Measurements from ENCODE around the gene PANK2. TPM values are rescaled to one million over a fixed set of nuclear protein-coding genes. Genes with fewer than 3 reads are reported as not detected.

Gene PANK2
- total RNA-seq, 1 experiment from 2014 or later = 62.7 TPM

DNA sequence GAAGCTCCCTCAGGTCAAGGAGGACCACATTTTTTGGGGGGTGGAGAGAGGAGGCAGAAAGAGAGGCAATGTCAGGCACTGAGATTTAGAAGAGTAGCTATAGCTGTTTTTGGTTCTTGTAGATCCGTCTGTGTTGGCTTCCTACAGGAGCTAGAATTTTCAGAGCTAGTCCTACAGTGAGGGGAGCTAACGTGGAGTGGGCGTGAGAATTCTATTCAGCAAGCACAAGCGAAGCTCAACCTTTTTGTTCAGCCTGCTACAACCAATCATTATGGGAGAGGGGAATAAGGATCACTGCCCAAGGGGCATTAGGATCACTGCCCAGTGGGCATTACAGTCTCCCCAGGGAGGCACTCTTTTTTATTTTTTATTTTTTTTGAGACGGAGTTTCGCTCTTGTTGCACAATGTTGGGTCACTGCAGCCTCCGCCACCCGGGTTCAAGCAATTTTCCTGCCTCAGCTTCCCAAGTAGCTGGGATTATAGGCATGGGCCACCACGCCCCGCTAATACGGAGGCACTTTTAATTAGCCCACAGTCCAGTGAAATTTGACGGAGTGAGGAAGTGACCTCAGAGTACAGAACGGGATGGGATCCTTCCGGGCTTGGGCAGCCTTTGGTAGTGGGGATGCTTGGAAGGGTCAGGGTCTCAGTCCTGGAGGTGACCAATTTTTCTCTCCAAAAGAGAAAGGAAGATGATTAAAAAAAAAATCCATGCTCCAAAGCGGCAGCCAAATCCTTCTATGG is 1.1 kb upstream of the PANK2 start (continued):
- TF ChIP-seq, protein P1, sequence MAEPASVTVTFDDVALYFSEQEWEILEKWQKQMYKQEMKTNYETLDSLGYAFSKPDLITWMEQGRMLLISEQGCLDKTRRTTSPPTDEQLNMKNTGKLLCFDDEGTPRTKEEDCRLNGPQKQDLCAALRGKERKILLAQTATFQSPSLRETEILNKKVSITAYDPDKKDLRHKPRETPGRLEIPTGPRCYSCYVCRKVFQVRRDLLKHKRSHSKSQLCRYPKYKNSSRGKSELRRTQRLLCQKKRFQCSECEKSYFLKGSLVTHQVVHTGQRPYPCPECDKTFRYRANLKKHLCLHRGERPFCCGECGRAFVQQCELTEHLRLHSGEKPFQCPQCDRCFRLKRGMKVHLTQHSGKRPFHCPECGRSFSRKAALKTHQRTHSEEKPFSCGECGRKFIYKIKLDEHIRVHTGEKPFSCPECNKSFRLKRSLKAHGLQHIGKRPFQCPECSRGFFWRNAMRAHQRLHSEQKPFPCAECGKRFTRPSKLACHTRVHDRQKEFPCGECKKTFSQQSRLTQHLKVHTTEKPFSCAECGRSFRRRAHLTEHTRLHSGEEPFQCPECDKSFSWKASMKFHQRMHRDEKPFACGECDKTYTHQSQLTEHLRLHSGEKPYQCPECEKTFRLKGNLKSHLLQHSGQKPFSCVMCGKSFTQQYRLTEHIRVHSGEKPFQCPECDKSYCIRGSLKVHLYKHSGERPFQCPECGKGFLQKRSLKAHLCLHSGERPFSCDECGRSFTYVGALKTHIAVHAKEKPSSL (CRISPR knock-in tag; conservative IDR thresholded peaks at IDR 0.05) = no peak

DNA sequence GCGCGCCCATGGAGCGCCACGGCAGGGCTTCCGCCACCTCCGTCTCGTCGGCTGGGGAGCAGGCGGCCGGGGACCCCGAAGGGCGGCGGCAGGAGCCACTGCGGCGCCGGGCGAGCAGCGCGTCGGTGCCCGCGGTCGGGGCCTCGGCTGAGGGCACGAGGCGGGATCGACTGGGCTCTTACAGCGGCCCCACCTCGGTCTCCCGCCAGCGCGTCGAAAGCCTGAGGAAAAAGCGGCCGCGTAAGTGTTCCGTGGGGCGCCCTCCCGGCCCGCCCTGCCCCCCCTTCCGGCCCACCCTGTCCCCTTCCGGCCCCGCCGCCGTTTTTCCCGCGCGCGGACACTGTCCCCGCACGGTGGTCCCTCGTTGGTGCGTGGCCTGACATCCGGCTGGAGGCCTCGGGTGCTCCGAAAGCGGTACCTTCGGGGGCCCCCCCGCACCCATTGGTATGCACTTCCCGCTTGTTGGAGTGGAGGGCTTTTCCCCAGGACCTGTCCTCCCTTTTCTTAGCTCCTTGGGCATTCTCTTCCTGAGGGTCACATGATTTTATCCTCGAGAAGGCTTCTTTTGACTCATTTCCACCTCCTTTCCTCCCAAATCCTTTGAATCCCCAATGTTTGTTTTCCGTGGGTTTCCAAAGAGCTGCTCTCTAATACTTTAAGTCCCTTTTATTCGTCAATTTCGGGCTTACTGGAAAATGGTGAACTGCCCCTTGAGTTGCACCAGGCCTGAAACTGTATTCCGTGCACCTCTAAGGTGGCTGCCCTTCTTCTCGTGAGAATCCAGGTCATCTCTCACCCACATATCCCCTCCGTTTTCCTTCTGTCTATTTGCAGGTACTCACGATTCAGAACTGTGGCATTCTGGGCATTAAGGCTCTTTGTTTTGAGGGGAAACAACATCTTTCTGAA is 556 bp downstream of the PANK2 start:
- no peaks in the 10 kb centered on the region for H3K27me3 Mint-ChIP-seq (ENCODE audit: low read depth)
- peaks cover 30% of the 10 kb centered on the region for H3K36me3 Mint-ChIP-seq
- peak; percentile 26 for DNase-seq (ENCODE audit: low spot score)
- no peaks in the 10 kb centered on the region for H3K9me3 Mint-ChIP-seq
- H3K27ac Mint-ChIP-seq = peak overlapping the region; percentile 97
- H3K4me3 Mint-ChIP-seq = peak overlapping the region; percentile 96
- ChIA-PET POLR2A (interaction anchor here (0.5 to 0.6 kb wide), 2 partner anchors 9 to 1861 kb away, joined by 3 to 4 read pairs; no protein-coding TSS in a partner anchor), CTCF (interaction anchor here (0.8 to 2.0 kb wide), 5 partner anchors 69 to 195 kb away, joined by 3 to 4 read pairs (median 4); partner anchors contain the start of gene AP5S1)
- peaks cover 47% of the 10 kb centered on the region for H3K4me1 Mint-ChIP-seq
- no peak for ATAC-seq
- TF ChIP-seq NFATC4 (CRISPR knock-in tag; IDR thresholded peaks at IDR 0.05) (no peak), MYBL2 (CRISPR knock-in tag; IDR thresholded peaks at IDR 0.05) (peak; percentile 5; the same call in 1 of the 2 replicates), CREM (CRISPR knock-in tag; IDR thresholded peaks at IDR 0.05) (no peak), FOXP1 (CRISPR knock-in tag; IDR thresholded peaks at IDR 0.05; ENCODE audit: borderline replicate concordance) (0 out of 2 replicates have a peak, but pooled peaks have one; percentile 68), ZNF138 (CRISPR knock-in tag; conservative IDR thresholded peaks at IDR 0.05) (no peak), GABPB1 (CRISPR knock-in tag; IDR thresholded peaks at IDR 0.05) (no peak), ZNF219 (CRISPR knock-in tag; IDR thresholded peaks at IDR 0.05; ENCODE audit: borderline replicate concordance) (no peak), JAZF1 (CRISPR knock-in tag; IDR thresholded peaks at IDR 0.05) (no peak), SOX15 (CRISPR knock-in tag; IDR thresholded peaks at IDR 0.05) (no peak), SP1 (CRISPR knock-in tag; conservative IDR thresholded peaks at IDR 0.05) (no peak), CREB1 (CRISPR knock-in tag; IDR thresholded peaks at IDR 0.05) (no peak), MXD4 (CRISPR knock-in tag; IDR thresholded peaks at IDR 0.05; ENCODE audit: borderline replicate concordance) (no peak), ZNF232 (CRISPR knock-in tag; IDR thresholded peaks at IDR 0.05) (no peak), JUN (CRISPR knock-in tag; IDR thresholded peaks at IDR 0.05) (0 out of 2 replicates have a peak, but pooled peaks have one; percentile 69), RELA (CRISPR knock-in tag; IDR thresholded peaks at IDR 0.05; ENCODE audit: borderline replicate concordance) (peak; percentile 65; the same call in 1 of the 2 replicates)
- TF ChIP-seq, protein P2, sequence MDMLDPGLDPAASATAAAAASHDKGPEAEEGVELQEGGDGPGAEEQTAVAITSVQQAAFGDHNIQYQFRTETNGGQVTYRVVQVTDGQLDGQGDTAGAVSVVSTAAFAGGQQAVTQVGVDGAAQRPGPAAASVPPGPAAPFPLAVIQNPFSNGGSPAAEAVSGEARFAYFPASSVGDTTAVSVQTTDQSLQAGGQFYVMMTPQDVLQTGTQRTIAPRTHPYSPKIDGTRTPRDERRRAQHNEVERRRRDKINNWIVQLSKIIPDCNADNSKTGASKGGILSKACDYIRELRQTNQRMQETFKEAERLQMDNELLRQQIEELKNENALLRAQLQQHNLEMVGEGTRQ (CRISPR knock-in tag; IDR thresholded peaks at IDR 0.05) = peak; percentile 55
- TF ChIP-seq, protein P3, sequence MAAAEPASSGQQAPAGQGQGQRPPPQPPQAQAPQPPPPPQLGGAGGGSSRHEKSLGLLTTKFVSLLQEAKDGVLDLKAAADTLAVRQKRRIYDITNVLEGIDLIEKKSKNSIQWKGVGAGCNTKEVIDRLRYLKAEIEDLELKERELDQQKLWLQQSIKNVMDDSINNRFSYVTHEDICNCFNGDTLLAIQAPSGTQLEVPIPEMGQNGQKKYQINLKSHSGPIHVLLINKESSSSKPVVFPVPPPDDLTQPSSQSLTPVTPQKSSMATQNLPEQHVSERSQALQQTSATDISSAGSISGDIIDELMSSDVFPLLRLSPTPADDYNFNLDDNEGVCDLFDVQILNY (CRISPR knock-in tag; IDR thresholded peaks at IDR 0.05) = peak; percentile 70
- TF ChIP-seq, protein P4, sequence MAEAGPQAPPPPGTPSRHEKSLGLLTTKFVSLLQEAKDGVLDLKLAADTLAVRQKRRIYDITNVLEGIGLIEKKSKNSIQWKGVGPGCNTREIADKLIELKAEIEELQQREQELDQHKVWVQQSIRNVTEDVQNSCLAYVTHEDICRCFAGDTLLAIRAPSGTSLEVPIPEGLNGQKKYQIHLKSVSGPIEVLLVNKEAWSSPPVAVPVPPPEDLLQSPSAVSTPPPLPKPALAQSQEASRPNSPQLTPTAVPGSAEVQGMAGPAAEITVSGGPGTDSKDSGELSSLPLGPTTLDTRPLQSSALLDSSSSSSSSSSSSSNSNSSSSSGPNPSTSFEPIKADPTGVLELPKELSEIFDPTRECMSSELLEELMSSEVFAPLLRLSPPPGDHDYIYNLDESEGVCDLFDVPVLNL (CRISPR knock-in tag; IDR thresholded peaks at IDR 0.05; ENCODE audit: borderline replicate concordance, low read depth) = peak; percentile 84; the same call in 1 of the 2 replicates
- TF ChIP-seq, protein P5, sequence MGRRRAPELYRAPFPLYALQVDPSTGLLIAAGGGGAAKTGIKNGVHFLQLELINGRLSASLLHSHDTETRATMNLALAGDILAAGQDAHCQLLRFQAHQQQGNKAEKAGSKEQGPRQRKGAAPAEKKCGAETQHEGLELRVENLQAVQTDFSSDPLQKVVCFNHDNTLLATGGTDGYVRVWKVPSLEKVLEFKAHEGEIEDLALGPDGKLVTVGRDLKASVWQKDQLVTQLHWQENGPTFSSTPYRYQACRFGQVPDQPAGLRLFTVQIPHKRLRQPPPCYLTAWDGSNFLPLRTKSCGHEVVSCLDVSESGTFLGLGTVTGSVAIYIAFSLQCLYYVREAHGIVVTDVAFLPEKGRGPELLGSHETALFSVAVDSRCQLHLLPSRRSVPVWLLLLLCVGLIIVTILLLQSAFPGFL (CRISPR knock-in tag; IDR thresholded peaks at IDR 0.05; ENCODE audit: borderline replicate concordance) = no peak
- TF ChIP-seq, protein P6, sequence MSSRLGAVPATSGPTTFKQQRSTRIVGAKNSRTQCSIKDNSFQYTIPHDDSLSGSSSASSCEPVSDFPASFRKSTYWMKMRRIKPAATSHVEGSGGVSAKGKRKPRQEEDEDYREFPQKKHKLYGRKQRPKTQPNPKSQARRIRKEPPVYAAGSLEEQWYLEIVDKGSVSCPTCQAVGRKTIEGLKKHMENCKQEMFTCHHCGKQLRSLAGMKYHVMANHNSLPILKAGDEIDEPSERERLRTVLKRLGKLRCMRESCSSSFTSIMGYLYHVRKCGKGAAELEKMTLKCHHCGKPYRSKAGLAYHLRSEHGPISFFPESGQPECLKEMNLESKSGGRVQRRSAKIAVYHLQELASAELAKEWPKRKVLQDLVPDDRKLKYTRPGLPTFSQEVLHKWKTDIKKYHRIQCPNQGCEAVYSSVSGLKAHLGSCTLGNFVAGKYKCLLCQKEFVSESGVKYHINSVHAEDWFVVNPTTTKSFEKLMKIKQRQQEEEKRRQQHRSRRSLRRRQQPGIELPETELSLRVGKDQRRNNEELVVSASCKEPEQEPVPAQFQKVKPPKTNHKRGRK (CRISPR knock-in tag; IDR thresholded peaks at IDR 0.05; ENCODE audit: borderline replicate concordance) = no peak
- TF ChIP-seq, protein P7, sequence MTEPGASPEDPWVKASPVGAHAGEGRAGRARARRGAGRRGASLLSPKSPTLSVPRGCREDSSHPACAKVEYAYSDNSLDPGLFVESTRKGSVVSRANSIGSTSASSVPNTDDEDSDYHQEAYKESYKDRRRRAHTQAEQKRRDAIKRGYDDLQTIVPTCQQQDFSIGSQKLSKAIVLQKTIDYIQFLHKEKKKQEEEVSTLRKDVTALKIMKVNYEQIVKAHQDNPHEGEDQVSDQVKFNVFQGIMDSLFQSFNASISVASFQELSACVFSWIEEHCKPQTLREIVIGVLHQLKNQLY (CRISPR knock-in tag; IDR thresholded peaks at IDR 0.05) = no peak
